Nephron progenitor cell (in vitro differentiated cells): ENCODE measurements around the gene CYP4F11.
"Not testable (repeated sequence)": the region's sequence is repeated elsewhere in the genome, so short reads cannot be mapped to it uniquely, and the experiment has no call there.

ENCODE experiments used
- DNase-seq: peaks from one replicate; pipeline ENCODE4 v3.0.0; 2021
- H3K27ac Mint-ChIP-seq: 2 replicates; pipeline ENCODE4 v1.8.0; 2021; ENCODE audit warnings: mild to moderate bottlenecking, moderate library complexity, mixed read lengths
- H3K27me3 Mint-ChIP-seq: 2 replicates; pipeline ENCODE4 v1.8.0; 2021; ENCODE audit warnings: mild to moderate bottlenecking, low read depth, mixed read lengths; ENCODE audit not compliant: poor library complexity
- H3K36me3 Mint-ChIP-seq: 2 replicates; pipeline ENCODE4 v1.8.0; 2021; ENCODE audit warnings: low read depth, mixed read lengths
- H3K4me1 Mint-ChIP-seq: 2 replicates; pipeline ENCODE4 v1.8.0; 2021; ENCODE audit warnings: mixed read lengths
- H3K4me3 Mint-ChIP-seq: 2 replicates; pipeline ENCODE4 v1.8.0; 2021; ENCODE audit warnings: mild to moderate bottlenecking, moderate library complexity, mixed read lengths
- H3K9me3 Mint-ChIP-seq: 2 replicates; pipeline ENCODE4 v1.8.0; 2021; ENCODE audit warnings: mild to moderate bottlenecking, moderate library complexity, mixed read lengths
- CTCF ChIP-seq: fragments of 200-600 bp; sonication (generic); IDR thresholded peaks from 2 replicates; pipeline ENCODE4 v1.5.0; 2021; ENCODE audit warnings: antibody characterized with exemption

The CYP4F11 gene

GRCh38 chr19:15944401-15944800 is 10.1 kb upstream of the CYP4F11 start:
- no peaks in the 10 kb centered on the region for H3K4me1 Mint-ChIP-seq
- no peak for TF ChIP-seq CTCF
- no peak overlapping the region for H3K4me3 Mint-ChIP-seq
- H3K27me3 Mint-ChIP-seq, result peaks cover 5% of the 10 kb centered on the region
- DNase-seq, result no peak
- no peaks in the 10 kb centered on the region for H3K36me3 Mint-ChIP-seq
- H3K27ac Mint-ChIP-seq, result no peak overlapping the region
- H3K9me3 Mint-ChIP-seq, result peaks cover 83% of the 10 kb centered on the region

- Mint-ChIP-seq H3K4me1 (no peaks in the 10 kb centered on the region), H3K36me3 (no peaks in the 10 kb centered on the region), H3K27ac (no peak overlapping the region), H3K4me3 (no peak overlapping the region), H3K27me3 (no peaks in the 10 kb centered on the region), H3K9me3 (peaks cover 79% of the 10 kb centered on the region)
- no peak for DNase-seq
- no peak for TF ChIP-seq CTCF
These were observed 3.4 kb upstream of the CYP4F11 start for GRCh38 chr19:15937771-15938170.

GRCh38 chr19:15936950-15937349 is 2.6 kb upstream of the CYP4F11 start:
- H3K27ac Mint-ChIP-seq, result no peak overlapping the region
- DNase-seq, result no peak
- peaks cover 74% of the 10 kb centered on the region for H3K9me3 Mint-ChIP-seq
- no peaks in the 10 kb centered on the region for H3K27me3 Mint-ChIP-seq
- H3K4me1 Mint-ChIP-seq, result no peaks in the 10 kb centered on the region
- no peaks in the 10 kb centered on the region for H3K36me3 Mint-ChIP-seq
- H3K4me3 Mint-ChIP-seq, result no peak overlapping the region
- no peak for TF ChIP-seq CTCF

GRCh38 chr19:15936173-15936572 is 1.8 kb upstream of the CYP4F11 start:
- TF ChIP-seq CTCF, result no peak
- Mint-ChIP-seq H3K9me3 (peaks cover 68% of the 10 kb centered on the region), H3K27ac (no peak overlapping the region), H3K36me3 (no peaks in the 10 kb centered on the region), H3K4me1 (no peaks in the 10 kb centered on the region), H3K4me3 (no peak overlapping the region), H3K27me3 (no peaks in the 10 kb centered on the region)
- no peak for DNase-seq

GRCh38 chr19:15935167-15935702 is 906 bp upstream of the CYP4F11 start:
- Mint-ChIP-seq H3K4me1 (no peaks in the 10 kb centered on the region), H3K9me3 (peaks cover 68% of the 10 kb centered on the region), H3K27ac (no peak overlapping the region), H3K4me3 (no peak overlapping the region), H3K27me3 (peaks cover 3% of the 10 kb centered on the region), H3K36me3 (no peaks in the 10 kb centered on the region)
- DNase-seq, result no peak
- TF ChIP-seq CTCF, result no peak

GRCh38 chr19:15933761-15934331 is 483 bp downstream of the CYP4F11 start:
- DNase-seq, H3K4me1 Mint-ChIP-seq, H3K4me3 Mint-ChIP-seq, H3K27ac Mint-ChIP-seq, H3K36me3 Mint-ChIP-seq, H3K27me3 Mint-ChIP-seq: not testable (repeated sequence)
- peaks cover 73% of the 10 kb centered on the region for H3K9me3 Mint-ChIP-seq
